Neural cell (in vitro differentiated cells): ENCODE data around the gene MTRF1. TPM values are rescaled to one million over a fixed set of nuclear protein-coding genes. Genes with fewer than 3 reads are reported as not detected.

Experiments
- H2AFZ ChIP-seq: fragments of 200-600, 300-800 bp; sonication (generic), shearing (Covaris generic); 2 replicates; pipeline ENCODE4 v1.6.0; 2014; ENCODE audit warnings: low read depth, mild to moderate bottlenecking, antibody characterized with exemption, low read length, moderate library complexity
- H3F3A ChIP-seq: fragments of 200-600 bp; shearing (Covaris generic); 2 replicates; pipeline ENCODE4 v1.6.1; 2016; ENCODE audit warnings: mild to moderate bottlenecking, moderate library complexity, mixed read lengths, antibody characterized with exemption, low read length; ENCODE audit not compliant: insufficient read depth, poor library complexity, severe bottlenecking
- H3K27ac ChIP-seq: fragments of 200-600, 300-800 bp; sonication (generic), shearing (Covaris generic); 2 replicates; pipeline ENCODE4 v1.5.1; 2014; ENCODE audit warnings: mild to moderate bottlenecking, low read length, moderate library complexity
- H3K27me3 ChIP-seq: fragments of 300-800, 200-600 bp; sonication (generic), shearing (Covaris generic); 2 replicates; pipeline ENCODE4 v1.6.0; 2014; ENCODE audit warnings: mild to moderate bottlenecking, low read depth, low read length, moderate library complexity; ENCODE audit not compliant: insufficient read depth
- H3K36me3 ChIP-seq: fragments of 300-800, 200-600 bp; sonication (generic), shearing (Covaris generic); 2 replicates; pipeline ENCODE4 v1.5.1; 2014; ENCODE audit warnings: mild to moderate bottlenecking, antibody characterized with exemption, low read length, moderate library complexity; ENCODE audit not compliant: insufficient read depth
- H3K4me2 ChIP-seq: fragments of 300-800, 200-600 bp; sonication (generic), shearing (Covaris generic); 2 replicates; pipeline ENCODE4 v1.6.0; 2014; ENCODE audit warnings: mild to moderate bottlenecking, low read length
- H3K4me3 ChIP-seq: fragments of 300-800, 200-600 bp; sonication (generic), shearing (Covaris generic); 2 replicates; pipeline ENCODE4 v1.5.1; 2014; ENCODE audit warnings: mild to moderate bottlenecking, low read length, moderate library complexity
- H3K79me2 ChIP-seq: fragments of 200-600 bp; shearing (Covaris generic); replicated peaks from 2 replicates; pipeline ENCODE4 v1.6.0; 2014; ENCODE audit warnings: mild to moderate bottlenecking, low read length, moderate library complexity; ENCODE audit not compliant: insufficient read depth
- H3K9ac ChIP-seq: fragments of 300-800, 200-600 bp; sonication (generic), shearing (Covaris generic); 2 replicates; pipeline ENCODE4 v1.6.1; 2016; ENCODE audit warnings: mild to moderate bottlenecking, low read length, mixed read lengths
- H3K9me2 ChIP-seq: fragments of 200-600 bp; shearing (Covaris generic); 2 replicates; pipeline ENCODE4 v1.6.1; 2016; ENCODE audit warnings: mild to moderate bottlenecking, low read length, mixed read lengths; ENCODE audit not compliant: insufficient read depth
- H3K9me3 ChIP-seq: fragments of 200-600, 300-800 bp; sonication (generic), shearing (Covaris generic); 2 replicates; pipeline ENCODE4 v1.6.1; 2016; ENCODE audit warnings: mild to moderate bottlenecking, mixed run types, low read length, moderate library complexity, mixed read lengths
- H4K20me1 ChIP-seq: fragments of 200-600 bp; shearing (Covaris generic); 2 replicates; pipeline ENCODE4 v1.6.1; 2016; ENCODE audit warnings: mild to moderate bottlenecking, mixed run types; ENCODE audit not compliant: insufficient read depth
- EP300 ChIP-seq: fragments of 450-650 bp; conservative IDR thresholded peaks from 2 replicates; pipeline ENCODE4 v1.6.1; 2014; ENCODE audit warnings: antibody characterized with exemption, mild to moderate bottlenecking, moderate library complexity; ENCODE audit not compliant: poor library complexity, severe bottlenecking
- EZH2 ChIP-seq: fragments of 200-600, 300-800 bp; shearing (Covaris generic), sonication (generic); IDR thresholded peaks from 2 replicates; pipeline ENCODE4 v1.6.1; 2014; ENCODE audit warnings: antibody characterized with exemption, low read length, borderline replicate concordance, mild to moderate bottlenecking; ENCODE audit not compliant: insufficient read depth, poor library complexity, severe bottlenecking
- MXI1 ChIP-seq: fragments of 450-650 bp; conservative IDR thresholded peaks from 2 replicates; pipeline ENCODE4 v1.6.1; 2014; ENCODE audit warnings: antibody characterized with exemption, mild to moderate bottlenecking; ENCODE audit not compliant: poor library complexity, severe bottlenecking
- POLR2AphosphoS5 ChIP-seq: IDR thresholded peaks from 2 replicates; pipeline ENCODE4 v1.6.1; 2012
- RAD21 ChIP-seq: fragments of 450-650 bp; conservative IDR thresholded peaks from 2 replicates; pipeline ENCODE4 v1.6.1; 2014; ENCODE audit warnings: antibody characterized with exemption, mild to moderate bottlenecking, moderate library complexity
- SMC3 ChIP-seq: fragments of 450-650 bp; conservative IDR thresholded peaks from 2 replicates; pipeline ENCODE4 v1.6.1; 2014; ENCODE audit warnings: antibody characterized with exemption, mild to moderate bottlenecking, moderate library complexity; ENCODE audit not compliant: poor library complexity
- TAF1 ChIP-seq: IDR thresholded peaks from 2 replicates; pipeline ENCODE4 v1.6.1; 2012; ENCODE audit warnings: low read depth
- polyA plus RNA-seq: library from polyadenylated mRNA; depleted of rRNA; stranded (reverse); fragments of >200 nt; gene quantifications from 2 replicates; pipeline ENCODE4 v1.2.3, GENCODE V29; 2014
- TF ChIP-seq, protein P1 (sequence below): fragments of 450-650 bp; IDR thresholded peaks from 2 replicates; pipeline ENCODE4 v1.5.1; 2014; ENCODE audit warnings: antibody characterized with exemption, mild to moderate bottlenecking, moderate library complexity; ENCODE audit not compliant: poor library complexity, severe bottlenecking
- TF ChIP-seq, protein P2 (sequence below): IDR thresholded peaks from 2 replicates; pipeline ENCODE4 v1.6.1; 2012; ENCODE audit warnings: borderline replicate concordance

MTRF1 gene
- polyA plus RNA-seq, 1 donor from 2014 or later: 15.7 TPM

GRCh38 chr13:41199526-41199925, 63.9 kb downstream of the MTRF1 start:
- Histone ChIP-seq H3K4me2 (no peak overlapping the region), H3K79me2 (no peaks in the 10 kb centered on the region), H3K9me2 (no peaks in the 10 kb centered on the region), H4K20me1 (no peaks in the 10 kb centered on the region), H3K27me3 (no peaks in the 10 kb centered on the region), H3K9ac (no peak overlapping the region), H3K36me3 (no peaks in the 10 kb centered on the region), H3K4me3 (no peak overlapping the region), H3K9me3 (no peaks in the 10 kb centered on the region), H3K27ac (no peak overlapping the region), H3F3A (no peaks in the 10 kb centered on the region), H2AFZ (no peak overlapping the region)
- TF ChIP-seq RAD21: no peak
- TF ChIP-seq POLR2AphosphoS5: no peak
- TF ChIP-seq, protein P1, sequence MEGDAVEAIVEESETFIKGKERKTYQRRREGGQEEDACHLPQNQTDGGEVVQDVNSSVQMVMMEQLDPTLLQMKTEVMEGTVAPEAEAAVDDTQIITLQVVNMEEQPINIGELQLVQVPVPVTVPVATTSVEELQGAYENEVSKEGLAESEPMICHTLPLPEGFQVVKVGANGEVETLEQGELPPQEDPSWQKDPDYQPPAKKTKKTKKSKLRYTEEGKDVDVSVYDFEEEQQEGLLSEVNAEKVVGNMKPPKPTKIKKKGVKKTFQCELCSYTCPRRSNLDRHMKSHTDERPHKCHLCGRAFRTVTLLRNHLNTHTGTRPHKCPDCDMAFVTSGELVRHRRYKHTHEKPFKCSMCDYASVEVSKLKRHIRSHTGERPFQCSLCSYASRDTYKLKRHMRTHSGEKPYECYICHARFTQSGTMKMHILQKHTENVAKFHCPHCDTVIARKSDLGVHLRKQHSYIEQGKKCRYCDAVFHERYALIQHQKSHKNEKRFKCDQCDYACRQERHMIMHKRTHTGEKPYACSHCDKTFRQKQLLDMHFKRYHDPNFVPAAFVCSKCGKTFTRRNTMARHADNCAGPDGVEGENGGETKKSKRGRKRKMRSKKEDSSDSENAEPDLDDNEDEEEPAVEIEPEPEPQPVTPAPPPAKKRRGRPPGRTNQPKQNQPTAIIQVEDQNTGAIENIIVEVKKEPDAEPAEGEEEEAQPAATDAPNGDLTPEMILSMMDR: no peak
- no peak for TF ChIP-seq SMC3

DNA sequence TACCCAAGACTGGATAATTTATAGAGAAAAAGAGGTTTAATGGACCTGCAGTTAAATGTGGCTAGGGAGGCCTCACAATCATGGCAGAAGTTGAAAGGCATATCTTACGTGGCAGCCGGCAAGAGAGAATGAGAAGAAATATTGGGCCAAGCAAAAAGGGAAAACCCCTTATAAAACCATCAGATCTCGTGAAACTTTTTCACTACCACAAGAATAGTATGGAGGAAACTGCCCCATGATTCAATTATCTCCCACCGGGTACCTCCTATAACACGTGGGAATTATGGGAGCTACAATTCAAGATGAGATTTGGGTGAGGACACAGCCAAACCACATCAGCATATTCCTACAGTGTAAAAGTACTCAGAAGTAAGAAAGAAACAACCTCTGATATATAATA, 64.3 kb downstream of the MTRF1 start:
- H3K9me2 ChIP-seq: no peaks in the 10 kb centered on the region
- H3K27ac ChIP-seq: no peak overlapping the region
- H3K4me3 ChIP-seq: no peak overlapping the region
- TF ChIP-seq EP300 (no peak), MXI1 (no peak), RAD21 (no peak), EZH2 (no peak), POLR2AphosphoS5 (no peak), SMC3 (no peak), TAF1 (no peak)
- TF ChIP-seq, protein P2, sequence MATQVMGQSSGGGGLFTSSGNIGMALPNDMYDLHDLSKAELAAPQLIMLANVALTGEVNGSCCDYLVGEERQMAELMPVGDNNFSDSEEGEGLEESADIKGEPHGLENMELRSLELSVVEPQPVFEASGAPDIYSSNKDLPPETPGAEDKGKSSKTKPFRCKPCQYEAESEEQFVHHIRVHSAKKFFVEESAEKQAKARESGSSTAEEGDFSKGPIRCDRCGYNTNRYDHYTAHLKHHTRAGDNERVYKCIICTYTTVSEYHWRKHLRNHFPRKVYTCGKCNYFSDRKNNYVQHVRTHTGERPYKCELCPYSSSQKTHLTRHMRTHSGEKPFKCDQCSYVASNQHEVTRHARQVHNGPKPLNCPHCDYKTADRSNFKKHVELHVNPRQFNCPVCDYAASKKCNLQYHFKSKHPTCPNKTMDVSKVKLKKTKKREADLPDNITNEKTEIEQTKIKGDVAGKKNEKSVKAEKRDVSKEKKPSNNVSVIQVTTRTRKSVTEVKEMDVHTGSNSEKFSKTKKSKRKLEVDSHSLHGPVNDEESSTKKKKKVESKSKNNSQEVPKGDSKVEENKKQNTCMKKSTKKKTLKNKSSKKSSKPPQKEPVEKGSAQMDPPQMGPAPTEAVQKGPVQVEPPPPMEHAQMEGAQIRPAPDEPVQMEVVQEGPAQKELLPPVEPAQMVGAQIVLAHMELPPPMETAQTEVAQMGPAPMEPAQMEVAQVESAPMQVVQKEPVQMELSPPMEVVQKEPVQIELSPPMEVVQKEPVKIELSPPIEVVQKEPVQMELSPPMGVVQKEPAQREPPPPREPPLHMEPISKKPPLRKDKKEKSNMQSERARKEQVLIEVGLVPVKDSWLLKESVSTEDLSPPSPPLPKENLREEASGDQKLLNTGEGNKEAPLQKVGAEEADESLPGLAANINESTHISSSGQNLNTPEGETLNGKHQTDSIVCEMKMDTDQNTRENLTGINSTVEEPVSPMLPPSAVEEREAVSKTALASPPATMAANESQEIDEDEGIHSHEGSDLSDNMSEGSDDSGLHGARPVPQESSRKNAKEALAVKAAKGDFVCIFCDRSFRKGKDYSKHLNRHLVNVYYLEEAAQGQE: no peak
- TF ChIP-seq, protein P1: no peak
- no peaks in the 10 kb centered on the region for H3F3A ChIP-seq
- no peaks in the 10 kb centered on the region for H4K20me1 ChIP-seq
- H2AFZ ChIP-seq: no peak overlapping the region
- H3K9ac ChIP-seq: no peak overlapping the region
- no peak overlapping the region for H3K4me2 ChIP-seq
- H3K36me3 ChIP-seq: no peaks in the 10 kb centered on the region
- H3K79me2 ChIP-seq: no peaks in the 10 kb centered on the region
- H3K27me3 ChIP-seq: no peaks in the 10 kb centered on the region
- no peaks in the 10 kb centered on the region for H3K9me3 ChIP-seq
